ENCODE data around the gene TADA1. TPM values are rescaled to one million over a fixed set of nuclear protein-coding genes. Genes with fewer than 3 reads are reported as not detected.
"Not testable (repeated sequence)": the region's sequence is repeated elsewhere in the genome, so short reads cannot be mapped to it uniquely, and the experiment has no call there.

Gene TADA1
- total RNA-seq, 1 experiment from 2014 or later: 16.0 TPM

GRCh38 chr1:166882893-166883292 is 6.8 kb upstream of the TADA1 start (continued):
- no peak for TF ChIP-seq ZBTB33 (IDR thresholded peaks at IDR 0.05; ENCODE audit: extremely low read depth, insufficient replicate concordance, low read length)
- no peak for TF ChIP-seq SIN3A (IDR thresholded peaks at IDR 0.05; ENCODE audit: low read depth)
- no peak for TF ChIP-seq RAD21 (IDR thresholded peaks at IDR 0.05; ENCODE audit: low read depth)
- no peak for TF ChIP-seq REST (IDR thresholded peaks at IDR 0.05; ENCODE audit: low read depth)

GRCh38 chr1:166878173-166878917 is 2.3 kb upstream of the TADA1 start:
- Histone ChIP-seq H3K79me2 (ENCODE audit: insufficient read depth, low read length) (peaks cover 24% of the 10 kb centered on the region), H3K4me1 (ENCODE audit: control insufficient read depth in 1 of 2, insufficient read depth in 2 of 2, low read length in 2 of 2) (peaks cover 15 to 21% of the 10 kb centered on the region in 2 experiments)
- H3K36me3 ChIP-seq (ENCODE audit: control insufficient read depth in 1 of 2, insufficient read depth in 2 of 2, low read length in 2 of 2); H3K27me3 ChIP-seq (ENCODE audit: insufficient read depth, low read length); H3K9me3 ChIP-seq (ENCODE audit: control insufficient read depth in 1 of 2, insufficient read depth in 1 of 2, low read depth in 1 of 2, low read length in 2 of 2); ATAC-seq; H3K4me2 ChIP-seq (ENCODE audit: low read length); H3K9me2 ChIP-seq (ENCODE audit: insufficient read depth); H3K4me3 ChIP-seq (replicated peaks in 1 of 2; ENCODE audit: low read depth in 1 of 2, low read length in 2 of 2); POLR2A ChIA-PET; BruUV-seq (replicated peaks); RAD21 ChIA-PET (ENCODE audit: low non-redundant PET in 1 of 2, low total read pairs in 2 of 2, uncharacterized antibody in 2 of 2, unreplicated experiment in 2 of 2); H2AFZ ChIP-seq (ENCODE audit: low read depth, low read length, poor library complexity, severe bottlenecking); intact Hi-C loops (cut with micrococcal nuclease); CTCF ChIA-PET; H3K9ac ChIP-seq (ENCODE audit: low read length); H4K20me1 ChIP-seq (ENCODE audit: insufficient read depth); H3K27ac ChIP-seq (ENCODE audit: low read depth, low read length): not testable (repeated sequence)
- peak; percentile 60 for TF ChIP-seq SP1 (IDR thresholded peaks at IDR 0.05; ENCODE audit: low read depth)
- peak; percentile 8 for DNase-seq (ENCODE audit: low read depth, low spot score)
